Activated effector memory CD4-positive, alpha-beta T cell treated with Interleukin-2 at 50 U/mL for 16 hours (primary cell): Measurements from ENCODE around the gene NRP2.

Source experiments
- DNase-seq: peaks from one replicate; pipeline ENCODE4 v3.0.0-alpha.2; 2020

NRP2 gene

DNA sequence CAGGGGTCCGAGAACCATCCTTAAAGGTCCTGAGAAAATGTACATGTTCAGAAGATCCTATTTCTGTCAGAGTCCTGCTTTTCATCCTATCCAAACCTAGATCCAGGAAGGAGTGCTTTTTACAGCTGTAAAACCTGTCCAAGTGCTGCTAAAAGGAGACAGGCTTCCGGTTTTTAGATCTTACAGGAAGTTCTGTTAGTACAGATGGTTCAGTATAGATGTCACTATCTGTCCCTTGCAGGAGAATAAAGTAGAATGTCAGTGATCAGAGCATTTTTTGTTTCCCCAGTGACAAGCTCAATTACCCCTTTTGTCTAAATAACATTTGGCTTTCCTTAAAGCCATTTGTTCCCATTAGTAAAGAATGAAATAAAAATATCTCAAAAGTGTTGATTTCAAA, 98.3 kb downstream of the NRP2 start:
- no peak for DNase-seq

DNA sequence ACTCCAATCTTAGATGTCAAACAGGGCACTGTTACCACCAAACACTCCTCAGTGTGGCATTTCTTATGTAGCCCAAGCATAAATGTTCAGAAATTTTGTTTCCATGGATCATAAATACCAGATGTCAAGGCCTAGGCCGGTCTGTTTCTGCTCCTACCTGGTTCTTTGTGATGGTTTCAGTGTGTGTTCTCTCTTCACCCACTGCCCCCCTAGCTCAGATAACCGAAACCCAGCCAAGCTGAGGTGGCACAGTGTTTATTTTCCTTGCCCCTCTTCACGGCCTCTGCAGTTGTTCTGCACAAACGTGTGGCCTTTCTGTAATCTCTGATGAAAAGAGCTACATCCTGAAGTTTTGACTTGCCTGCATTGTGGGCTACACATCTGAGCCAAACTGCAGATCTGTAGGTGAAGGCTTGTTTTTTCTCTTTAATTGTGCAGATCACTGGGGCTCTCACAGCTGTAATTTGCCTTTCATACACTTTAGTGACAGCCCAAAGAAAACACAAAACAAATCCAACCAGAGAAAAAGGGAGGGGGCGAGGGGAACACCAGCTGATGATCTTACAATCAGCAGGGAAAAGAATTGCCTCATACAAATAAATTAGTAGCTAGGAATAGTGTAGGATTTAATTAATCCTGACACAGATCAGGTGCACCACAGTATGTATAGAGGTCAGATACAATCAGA, 99.1 kb downstream of the NRP2 start:
- no peak for DNase-seq

- DNase-seq = no peak
Observed at GRCh38 chr2:205782941-205783340, 100.6 kb downstream of the NRP2 start.

- no peak for DNase-seq
Observed at GRCh38 chr2:205783872-205784499, 101.7 kb downstream of the NRP2 start.

DNA sequence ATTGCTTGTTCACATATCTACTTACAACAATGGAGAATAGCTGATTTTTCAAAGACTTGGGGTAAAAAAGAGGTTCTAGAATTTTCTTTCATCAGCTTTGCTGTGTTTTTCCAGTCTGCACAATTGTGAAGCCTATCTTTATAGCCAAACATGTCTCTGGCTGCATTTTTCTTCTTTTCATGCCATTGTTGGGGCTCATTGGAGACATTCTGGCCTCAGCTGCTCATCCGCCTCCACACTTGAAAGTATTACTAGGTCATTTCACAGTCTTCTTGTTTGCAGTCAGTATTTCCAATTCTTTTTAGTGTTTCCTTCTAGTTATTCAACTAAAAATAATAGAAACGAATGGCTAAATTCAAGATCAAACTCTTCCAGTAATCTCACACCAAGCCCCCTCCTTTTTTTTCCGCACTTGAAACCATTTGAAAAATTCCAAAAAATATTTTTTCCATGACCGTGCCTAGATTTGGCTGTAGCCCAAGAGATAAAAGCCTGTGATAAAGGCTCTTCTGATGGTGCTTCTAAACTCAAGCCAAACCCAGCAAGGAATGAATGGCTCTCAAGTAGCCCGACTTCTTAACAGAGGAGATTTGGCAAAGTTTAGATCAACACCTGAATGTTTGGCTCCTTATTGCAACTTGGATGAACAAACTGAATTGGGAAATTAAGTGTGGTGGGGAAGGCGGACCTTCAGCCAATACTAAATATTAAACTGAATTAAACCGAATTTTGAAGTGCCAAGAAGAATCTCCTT, 103.4 kb downstream of the NRP2 start:
- DNase-seq = no peak

GRCh38 chr2:205786976-205787375, 104.7 kb downstream of the NRP2 start:
- DNase-seq = no peak

DNA sequence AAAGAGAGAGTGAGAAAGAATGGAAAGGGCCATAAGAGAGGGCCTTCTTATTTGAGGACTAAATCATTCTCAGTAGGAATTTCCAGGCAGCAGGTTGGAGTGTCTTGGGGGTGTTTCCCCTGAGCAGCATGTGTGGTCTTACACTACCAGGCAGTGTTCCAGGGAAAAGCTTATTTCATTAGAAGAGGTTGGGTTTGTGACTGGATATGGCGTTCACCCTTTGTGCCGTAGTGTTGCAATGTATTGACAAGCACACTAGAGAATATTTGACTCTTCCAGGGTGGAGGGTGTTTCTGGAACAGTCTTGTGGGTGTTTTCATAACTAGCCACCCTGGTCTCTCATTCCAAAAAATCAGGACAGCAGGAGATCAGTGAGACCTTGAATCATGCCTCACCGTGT, 105.5 kb downstream of the NRP2 start:
- no peak for DNase-seq

GRCh38 chr2:205789906-205790305, 107.6 kb downstream of the NRP2 start:
- DNase-seq = no peak

- no peak for DNase-seq
Observed at GRCh38 chr2:205792908-205793307, 110.6 kb downstream of the NRP2 start.

- no peak for DNase-seq
Observed at GRCh38 chr2:205796805-205797313, 114.6 kb downstream of the NRP2 start.

GRCh38 chr2:205797866-205798265, 115.6 kb downstream of the NRP2 start:
- no peak for DNase-seq

DNA sequence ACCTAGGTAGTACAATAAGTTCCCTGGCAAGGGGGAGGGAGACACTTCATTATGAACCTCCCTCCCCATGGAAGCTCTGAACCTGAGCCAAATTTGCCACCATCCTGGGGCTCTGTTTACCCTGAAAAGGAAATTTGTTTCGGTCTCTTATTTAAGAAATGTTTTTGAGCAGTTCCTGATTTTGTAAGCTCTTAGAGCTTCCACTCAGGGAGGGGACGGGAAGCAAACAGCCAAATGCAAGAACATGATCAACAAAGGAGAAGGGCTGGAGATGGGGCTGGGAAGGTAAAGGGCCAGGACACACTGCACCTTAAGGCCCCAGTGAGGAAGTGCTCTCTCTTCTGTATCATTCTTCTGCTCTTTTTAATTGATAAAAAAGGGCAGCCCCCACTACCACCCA, 117.9 kb downstream of the NRP2 start:
- no peak for DNase-seq

GRCh38 chr2:205800773-205801172, 118.5 kb downstream of the NRP2 start:
- DNase-seq = no peak

DNA sequence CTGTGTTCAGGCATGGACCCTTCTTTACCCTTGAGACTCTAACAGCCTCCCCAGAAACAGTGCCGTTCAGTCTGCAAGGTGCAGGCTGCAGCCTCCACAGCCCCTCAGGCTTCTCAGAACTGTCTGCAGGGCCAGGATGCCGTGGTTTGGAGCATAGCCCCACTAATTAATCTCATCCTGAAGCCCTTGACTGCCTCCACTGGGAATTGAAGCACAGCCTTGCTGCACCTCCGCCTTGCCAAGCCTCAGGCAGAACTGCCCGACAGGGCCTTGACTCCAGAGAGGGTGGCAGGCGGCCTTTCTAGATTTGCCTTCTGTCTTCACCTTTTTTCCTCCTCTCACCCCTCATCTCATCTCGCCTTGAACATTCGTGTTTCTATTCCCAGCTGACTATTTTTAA, 119.8 kb downstream of the NRP2 start:
- no peak for DNase-seq

DNA sequence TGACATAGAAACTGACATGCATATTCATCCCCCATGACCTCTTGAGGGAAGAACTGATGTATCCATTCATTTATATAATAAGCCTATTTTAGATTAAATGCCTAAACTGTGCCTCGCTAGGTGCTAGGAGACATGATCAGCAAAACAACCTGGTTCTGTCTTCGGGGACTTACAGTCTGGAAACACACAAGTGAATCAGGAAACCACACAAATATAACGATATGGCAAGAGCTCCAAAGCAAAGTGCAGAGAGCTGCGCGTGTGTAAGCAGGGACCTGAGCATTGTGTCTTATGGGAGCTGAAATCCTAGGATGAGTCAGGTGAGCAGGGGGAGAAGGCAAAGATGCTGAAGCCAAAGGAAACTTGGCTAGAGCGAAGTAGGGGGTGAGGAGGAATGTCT, 120.6 kb downstream of the NRP2 start:
- no peak for DNase-seq

GRCh38 chr2:205803500-205803899, 121.2 kb downstream of the NRP2 start:
- no peak for DNase-seq

DNA sequence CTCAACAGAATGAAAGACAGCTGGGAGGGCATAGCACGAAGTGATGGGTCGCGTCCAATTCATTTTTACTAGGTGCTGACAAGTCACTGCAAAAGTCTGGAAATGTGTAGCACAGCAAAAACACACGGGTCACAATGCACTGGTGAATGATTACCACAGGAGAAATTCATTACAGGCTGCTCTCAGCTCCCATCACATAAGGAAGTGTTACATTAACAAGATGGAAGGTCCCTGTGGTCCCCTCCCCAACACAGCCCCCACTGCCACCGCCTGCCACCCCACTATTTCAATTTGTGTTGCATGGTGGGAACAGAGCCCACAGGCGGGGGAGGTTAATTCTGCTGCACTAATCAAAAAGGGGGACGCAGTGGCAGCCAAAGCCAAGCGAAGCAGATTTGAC, 122.8 kb downstream of the NRP2 start:
- DNase-seq = no peak

DNA sequence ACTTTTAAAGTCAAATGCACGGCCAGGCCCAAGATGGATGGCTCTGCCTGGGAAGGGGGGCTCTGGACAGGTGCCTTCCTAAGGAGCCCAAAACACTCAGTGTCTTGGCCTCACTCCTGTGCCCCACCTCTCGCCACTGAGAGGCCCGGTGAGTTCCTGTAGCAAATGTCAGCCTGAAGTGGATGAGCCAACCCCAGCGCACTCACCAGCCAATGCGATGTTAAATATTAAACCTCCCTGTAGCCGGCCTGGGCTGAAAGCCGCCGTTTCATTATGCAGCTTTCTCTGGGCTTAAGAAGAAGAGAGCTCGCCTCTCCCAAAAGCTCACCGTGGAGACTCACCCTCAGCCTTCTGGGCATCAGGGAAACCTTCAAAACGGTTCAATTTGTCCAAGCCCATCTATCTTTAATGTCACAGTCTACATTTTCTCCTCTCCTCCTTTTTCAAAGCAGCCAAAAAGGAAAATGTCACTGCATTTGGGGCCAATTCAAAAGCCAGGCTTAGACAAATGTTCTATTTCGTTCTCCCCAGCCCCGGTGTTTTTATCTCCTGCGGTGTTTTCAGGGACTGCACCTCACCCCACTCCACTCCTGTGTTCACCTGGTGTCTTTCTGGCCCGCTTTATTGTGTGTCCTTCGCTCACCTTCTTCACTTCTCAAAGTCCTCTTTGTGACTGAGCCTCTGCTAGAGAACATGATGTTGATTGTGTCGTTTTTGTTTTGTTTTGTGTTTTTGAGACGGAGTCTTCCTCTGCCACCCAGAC, 124.0 kb downstream of the NRP2 start:
- no peak for DNase-seq

GRCh38 chr2:205807229-205807628, 124.9 kb downstream of the NRP2 start:
- DNase-seq = no peak

GRCh38 chr2:205807758-205808157, 125.5 kb downstream of the NRP2 start:
- DNase-seq = no peak

DNA sequence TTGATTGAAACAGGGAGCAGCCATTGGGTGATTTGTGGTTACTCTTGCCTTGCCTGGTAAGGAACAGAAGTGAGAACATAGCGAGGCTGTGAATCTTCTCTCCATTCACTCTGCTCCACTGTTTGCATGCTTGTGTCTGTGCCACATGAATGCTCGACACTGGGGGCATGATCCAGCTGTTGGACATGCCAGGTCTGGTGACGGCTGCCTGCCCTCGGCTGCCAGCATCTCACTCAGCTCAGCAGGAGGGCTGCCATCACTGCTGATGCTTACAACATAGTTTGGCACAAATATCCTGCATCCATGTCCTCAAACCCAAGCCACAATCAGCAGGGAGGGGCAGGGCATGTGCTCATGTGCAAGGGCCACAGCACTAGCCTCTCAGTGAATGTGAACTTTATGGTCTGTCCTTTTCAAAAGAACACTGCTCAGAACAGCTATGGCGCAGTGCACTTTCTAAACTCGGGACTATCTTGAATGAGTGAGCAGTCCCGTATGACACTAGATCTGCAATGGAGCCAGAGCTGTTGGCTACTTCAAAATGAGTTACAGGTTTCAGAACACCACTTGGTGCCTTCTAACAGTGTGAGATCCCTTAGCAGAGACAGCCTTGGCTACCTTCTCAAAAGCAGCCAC, 126.3 kb downstream of the NRP2 start:
- no peak for DNase-seq

GRCh38 chr2:205811387-205811786, 129.1 kb downstream of the NRP2 start:
- no peak for DNase-seq

DNA sequence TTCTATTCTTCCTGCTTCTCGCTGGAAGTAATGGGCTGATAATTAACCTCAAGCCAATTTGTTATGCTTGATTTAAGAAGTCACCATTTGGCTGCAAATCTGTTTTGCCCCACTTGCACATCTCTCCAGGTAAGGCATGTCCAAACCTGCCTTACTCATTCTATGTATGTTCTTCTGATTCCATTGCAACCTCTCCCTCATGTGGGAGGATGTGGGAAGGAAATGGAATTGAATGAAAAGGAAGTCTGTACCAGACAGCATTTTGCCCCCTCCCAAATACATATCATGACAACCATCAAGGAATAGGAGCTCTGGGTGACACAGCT, 131.7 kb downstream of the NRP2 start:
- no peak for DNase-seq
